Epithelial cell of proximal tubule (primary cell): Measurements from ENCODE around the gene MRPL36. TPM values are rescaled to one million over a fixed set of nuclear protein-coding genes. Genes with fewer than 3 reads are reported as not detected.
"Not testable (repeated sequence)": the region's sequence is repeated elsewhere in the genome, so short reads cannot be mapped to it uniquely, and the experiment has no call there.

Source experiments
- DNase-seq: peaks from one replicate; pipeline ENCODE4 v3.0.0-alpha.2; 2011; ENCODE audit warnings: low read depth
- H3K4me3 ChIP-seq: 2 replicates; pipeline ENCODE4 v1.5.1; 2011; ENCODE audit warnings: low read depth, mild to moderate bottlenecking, low read length
- CTCF ChIP-seq: conservative IDR thresholded peaks from 2 replicates; pipeline ENCODE4 v1.5.1; 2012; ENCODE audit warnings: low read depth, mild to moderate bottlenecking, low read length
- total RNA-seq: library from RNA; depleted of rRNA; stranded (reverse); fragments of >200 nt; gene quantifications from 2 replicates; pipeline ENCODE4 v1.2.3, GENCODE V29; 2015

Gene MRPL36
- total RNA-seq, 1 donor from 2014 or later = 57.9 TPM

GRCh38 chr5:1817261-1818043 is 17.8 kb upstream of the MRPL36 start:
- no peak for DNase-seq
- no peak for TF ChIP-seq CTCF
- H3K4me3 ChIP-seq = no peak overlapping the region

GRCh38 chr5:1816495-1817089 is 17.0 kb upstream of the MRPL36 start:
- not testable (repeated sequence) for H3K4me3 ChIP-seq, DNase-seq

DNA sequence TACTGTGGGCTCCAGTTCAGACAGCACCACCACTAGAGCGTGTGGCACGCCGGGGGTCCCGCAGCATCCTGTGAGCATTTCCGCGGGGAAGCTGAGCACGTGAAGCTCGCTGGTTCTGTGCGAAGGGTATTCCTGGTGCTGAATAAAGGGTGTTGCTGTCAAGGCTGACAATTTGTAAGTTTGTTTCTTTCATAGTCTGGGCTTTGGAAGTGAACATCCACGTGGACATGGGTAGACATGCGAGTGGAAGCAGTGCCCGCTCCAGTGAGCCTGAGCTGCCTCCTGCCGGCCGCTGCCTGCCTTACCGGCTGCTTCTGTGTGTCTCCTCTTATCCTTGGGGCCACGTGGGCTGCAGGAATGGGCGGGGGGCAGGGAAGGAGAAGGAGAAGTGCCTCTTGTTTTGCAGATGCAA is 16.2 kb upstream of the MRPL36 start:
- no peak for TF ChIP-seq CTCF
- DNase-seq = no peak
- no peak overlapping the region for H3K4me3 ChIP-seq

DNA sequence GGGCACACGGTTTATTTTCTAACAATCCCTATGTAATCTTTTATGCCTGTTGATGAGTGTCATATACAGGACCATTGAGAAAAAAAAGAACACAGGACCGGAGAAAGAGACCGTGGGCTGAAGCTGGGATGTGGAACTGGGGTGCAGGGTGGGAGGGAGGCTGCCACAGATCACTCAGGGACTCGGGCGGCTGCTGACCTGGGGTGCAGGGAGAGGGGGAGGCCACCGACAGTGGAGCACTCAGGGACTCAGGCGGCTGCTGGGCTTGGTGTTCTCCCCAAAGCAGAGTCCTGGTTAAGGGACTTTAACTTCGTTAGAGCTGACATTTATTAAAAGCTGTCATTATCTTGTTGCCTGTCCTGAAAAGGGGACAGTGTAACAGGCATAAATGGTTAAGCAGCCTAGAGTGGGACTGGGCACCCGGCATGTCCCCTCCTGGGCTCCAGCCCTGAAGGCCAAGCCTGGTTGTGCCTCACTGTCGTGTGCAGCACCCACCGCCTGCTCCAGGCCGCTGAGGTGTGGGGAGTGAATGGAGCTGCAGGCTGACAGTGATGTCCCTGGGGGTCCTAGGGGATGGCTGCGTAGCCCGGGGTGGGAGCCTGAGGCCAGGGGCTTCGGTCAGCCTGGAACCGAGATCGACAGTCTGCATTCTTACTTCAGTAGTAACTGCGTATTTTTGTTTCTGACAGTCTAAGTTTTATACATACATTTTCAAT is 15.6 kb upstream of the MRPL36 start:
- no peak overlapping the region for H3K4me3 ChIP-seq
- DNase-seq = no peak
- TF ChIP-seq CTCF = no peak

- no peak overlapping the region for H3K4me3 ChIP-seq
- TF ChIP-seq CTCF = no peak
- DNase-seq = no peak
Observed at GRCh38 chr5:1814183-1815020, 14.8 kb upstream of the MRPL36 start.

DNA sequence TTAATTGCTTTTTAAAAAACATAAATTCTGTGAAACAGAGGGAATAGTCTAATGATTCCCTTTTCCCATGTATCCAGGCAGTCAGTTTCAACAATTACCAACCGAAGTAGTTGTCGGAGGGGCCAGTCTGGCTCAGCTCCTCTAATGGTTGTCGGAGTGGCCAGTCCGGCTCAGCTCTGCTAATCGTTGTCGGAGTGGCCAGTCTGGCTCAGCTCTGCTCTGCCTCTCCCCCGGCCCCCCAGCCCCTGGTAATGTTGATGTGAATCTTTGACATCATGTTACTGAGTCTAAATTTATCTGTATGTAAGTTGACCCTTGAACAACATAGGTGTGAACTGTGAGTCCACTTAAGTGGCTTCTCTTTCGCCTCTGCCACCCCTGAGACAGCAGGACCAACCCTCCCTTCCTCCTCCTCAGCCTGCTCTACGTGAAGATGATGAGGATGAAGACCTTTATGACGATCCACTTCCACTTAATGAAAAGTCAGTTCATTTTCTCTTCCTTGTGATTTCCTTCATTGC is 11.0 kb upstream of the MRPL36 start:
- no peak for TF ChIP-seq CTCF
- no peak overlapping the region for H3K4me3 ChIP-seq
- no peak for DNase-seq
